ENCODE measurements around the gene EIF5. TPM values are rescaled to one million over a fixed set of nuclear protein-coding genes. Genes with fewer than 3 reads are reported as not detected.

EIF5 gene
- total and polyA plus RNA-seq, 7 donors: 70.3 to 305 (median 170) TPM

GRCh38 chr14:103343164-103343879 lies 9.3 kb downstream of the EIF5 start:
- Histone ChIP-seq H3K27ac (no peak overlapping the region), H3K4me1 (peaks cover 0 to 16% (median 3%) of the 10 kb centered on the region in 4 donors), H3K27me3 (no peaks in the 10 kb centered on the region), H3K4me3 (no peak overlapping the region), H3K9me3 (no peaks in the 10 kb centered on the region), H3K36me3 (peaks cover 41 to 70% (median 60%) of the 10 kb centered on the region in 4 donors)
- no peak for TF ChIP-seq POLR2AphosphoS5 (IDR thresholded peaks at IDR 0.05)
- no peak for TF ChIP-seq POLR2A (IDR thresholded peaks at IDR 0.05)
- TF ChIP-seq, protein P1, sequence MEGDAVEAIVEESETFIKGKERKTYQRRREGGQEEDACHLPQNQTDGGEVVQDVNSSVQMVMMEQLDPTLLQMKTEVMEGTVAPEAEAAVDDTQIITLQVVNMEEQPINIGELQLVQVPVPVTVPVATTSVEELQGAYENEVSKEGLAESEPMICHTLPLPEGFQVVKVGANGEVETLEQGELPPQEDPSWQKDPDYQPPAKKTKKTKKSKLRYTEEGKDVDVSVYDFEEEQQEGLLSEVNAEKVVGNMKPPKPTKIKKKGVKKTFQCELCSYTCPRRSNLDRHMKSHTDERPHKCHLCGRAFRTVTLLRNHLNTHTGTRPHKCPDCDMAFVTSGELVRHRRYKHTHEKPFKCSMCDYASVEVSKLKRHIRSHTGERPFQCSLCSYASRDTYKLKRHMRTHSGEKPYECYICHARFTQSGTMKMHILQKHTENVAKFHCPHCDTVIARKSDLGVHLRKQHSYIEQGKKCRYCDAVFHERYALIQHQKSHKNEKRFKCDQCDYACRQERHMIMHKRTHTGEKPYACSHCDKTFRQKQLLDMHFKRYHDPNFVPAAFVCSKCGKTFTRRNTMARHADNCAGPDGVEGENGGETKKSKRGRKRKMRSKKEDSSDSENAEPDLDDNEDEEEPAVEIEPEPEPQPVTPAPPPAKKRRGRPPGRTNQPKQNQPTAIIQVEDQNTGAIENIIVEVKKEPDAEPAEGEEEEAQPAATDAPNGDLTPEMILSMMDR (IDR thresholded peaks at IDR 0.05): no peak
- TF ChIP-seq EP300 (IDR thresholded peaks at IDR 0.05): no peak
- intact Hi-C loops (cut with DNase I): no loop called here
- 83 to 90% methylated on average over 4 of the region's 4 CpGs for WGBS, 2 donors
- no peak for DNase-seq

DNA sequence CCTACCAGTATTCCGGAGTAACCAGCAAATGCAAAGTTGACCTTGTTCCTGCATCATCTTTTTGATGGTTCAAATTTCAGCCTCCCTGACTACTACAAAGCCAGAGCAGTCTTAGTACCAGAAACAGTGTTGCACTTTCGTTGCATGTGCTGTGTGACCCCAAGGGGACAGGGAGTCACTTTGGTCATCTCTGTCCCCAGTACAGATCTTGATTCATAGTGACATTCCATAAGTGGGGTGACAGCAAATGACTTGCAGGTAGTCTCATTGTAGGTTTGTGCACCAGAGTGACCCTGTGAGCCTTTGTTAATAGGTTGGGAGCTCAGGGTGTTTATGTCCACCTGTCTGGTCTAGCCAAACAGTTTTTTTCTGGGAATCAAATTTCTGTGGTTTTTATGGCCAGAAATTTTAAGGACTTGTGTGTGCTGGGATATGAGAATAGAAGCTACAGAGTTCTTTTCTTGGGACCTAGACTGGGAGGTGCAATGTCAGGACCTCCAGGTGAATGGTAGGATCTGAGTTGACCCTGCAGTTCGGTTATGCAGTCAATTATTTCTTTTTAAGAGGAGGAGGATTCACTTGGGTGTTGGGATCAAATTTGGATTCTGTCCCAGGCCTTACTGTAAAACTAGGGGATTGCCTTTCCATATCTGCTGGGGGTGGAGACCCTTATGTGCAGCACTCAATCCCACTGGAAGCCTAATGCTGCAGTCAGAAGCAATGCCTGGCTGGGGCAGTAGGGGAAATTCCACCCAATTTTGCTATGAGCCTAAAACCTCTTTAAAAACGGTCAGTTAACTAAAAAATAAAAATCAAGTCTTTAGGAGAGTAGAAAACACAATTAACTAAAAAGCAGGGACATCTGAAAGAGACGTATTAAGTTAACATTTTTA lies 10.1 kb downstream of the EIF5 start:
- H3K27me3 ChIP-seq: no peaks in the 10 kb centered on the region
- no peaks in the 10 kb centered on the region for H3K9me3 ChIP-seq
- intact Hi-C loops (cut with DNase I): no loop called here
- no peak overlapping the region for H3K4me3 ChIP-seq
- peaks cover 34 to 62% (median 51%) of the 10 kb centered on the region in 4 donors for H3K36me3 ChIP-seq
- DNase-seq: no peak
- TF ChIP-seq, protein P1 (IDR thresholded peaks at IDR 0.05): no peak
- no peak for TF ChIP-seq POLR2A (IDR thresholded peaks at IDR 0.05)
- TF ChIP-seq POLR2AphosphoS5 (IDR thresholded peaks at IDR 0.05): no peak
- no peak for TF ChIP-seq EP300 (IDR thresholded peaks at IDR 0.05)
- WGBS, 2 donors: 80 to 90% methylated on average over 5 of the region's 5 CpGs
- H3K27ac ChIP-seq: no peak overlapping the region
- peaks cover 0 to 13% (median 0%) of the 10 kb centered on the region in 4 donors for H3K4me1 ChIP-seq

GRCh38 chr14:103346286-103346685 lies 12.2 kb downstream of the EIF5 start:
- no peak for TF ChIP-seq EP300 (IDR thresholded peaks at IDR 0.05)
- no peak for TF ChIP-seq POLR2AphosphoS5 (IDR thresholded peaks at IDR 0.05)
- TF ChIP-seq, protein P1 (IDR thresholded peaks at IDR 0.05): no peak
- H3K4me1 ChIP-seq: peaks cover 0 to 10% (median 0%) of the 10 kb centered on the region in 4 donors
- no peak overlapping the region for H3K27ac ChIP-seq
- H3K27me3 ChIP-seq: no peaks in the 10 kb centered on the region
- peaks cover 13 to 40% (median 30%) of the 10 kb centered on the region in 4 donors for H3K36me3 ChIP-seq
- intact Hi-C loops (cut with DNase I): no loop called here
- H3K4me3 ChIP-seq: no peak overlapping the region
- 44 to 61% methylated on average over 3 of the region's 3 CpGs for WGBS, 2 donors
- H3K9me3 ChIP-seq: no peaks in the 10 kb centered on the region
- DNase-seq: no peak

- WGBS, 2 donors: 46 to 62% methylated on average over 12 of the region's 12 CpGs
- no peak overlapping the region for H3K27ac ChIP-seq
- DNase-seq: no peak
These were observed 13.2 kb downstream of the EIF5 start for GRCh38 chr14:103347091-103347815.

More at GRCh38 chr14:103347091-103347815, 13.2 kb downstream of the EIF5 start:
- TF ChIP-seq POLR2A (IDR thresholded peaks at IDR 0.05) (no peak), POLR2AphosphoS5 (IDR thresholded peaks at IDR 0.05) (peak in 1 of 4 donors; percentile 33)
- TF ChIP-seq, protein P1 (IDR thresholded peaks at IDR 0.05): no peak
- Histone ChIP-seq H3K36me3 (peaks cover 5 to 31% (median 21%) of the 10 kb centered on the region in 4 donors), H3K27me3 (no peaks in the 10 kb centered on the region), H3K4me3 (no peak overlapping the region), H3K4me1 (peaks cover 0 to 1% (median 0%) of the 10 kb centered on the region in 4 donors), H3K9me3 (no peaks in the 10 kb centered on the region)
- intact Hi-C loops (cut with DNase I): no loop called here
